HG02852 (cell line): ENCODE results near the gene TGM5.

Experiments used
- ATAC-seq: cut with Tn5 transposase; IDR thresholded peaks from one replicate; pipeline ENCODE4 v1.9.1; 2021; ENCODE audit warnings: mild to moderate bottlenecking, moderate library complexity; ENCODE audit not compliant: unreplicated experiment

TGM5 gene

DNA sequence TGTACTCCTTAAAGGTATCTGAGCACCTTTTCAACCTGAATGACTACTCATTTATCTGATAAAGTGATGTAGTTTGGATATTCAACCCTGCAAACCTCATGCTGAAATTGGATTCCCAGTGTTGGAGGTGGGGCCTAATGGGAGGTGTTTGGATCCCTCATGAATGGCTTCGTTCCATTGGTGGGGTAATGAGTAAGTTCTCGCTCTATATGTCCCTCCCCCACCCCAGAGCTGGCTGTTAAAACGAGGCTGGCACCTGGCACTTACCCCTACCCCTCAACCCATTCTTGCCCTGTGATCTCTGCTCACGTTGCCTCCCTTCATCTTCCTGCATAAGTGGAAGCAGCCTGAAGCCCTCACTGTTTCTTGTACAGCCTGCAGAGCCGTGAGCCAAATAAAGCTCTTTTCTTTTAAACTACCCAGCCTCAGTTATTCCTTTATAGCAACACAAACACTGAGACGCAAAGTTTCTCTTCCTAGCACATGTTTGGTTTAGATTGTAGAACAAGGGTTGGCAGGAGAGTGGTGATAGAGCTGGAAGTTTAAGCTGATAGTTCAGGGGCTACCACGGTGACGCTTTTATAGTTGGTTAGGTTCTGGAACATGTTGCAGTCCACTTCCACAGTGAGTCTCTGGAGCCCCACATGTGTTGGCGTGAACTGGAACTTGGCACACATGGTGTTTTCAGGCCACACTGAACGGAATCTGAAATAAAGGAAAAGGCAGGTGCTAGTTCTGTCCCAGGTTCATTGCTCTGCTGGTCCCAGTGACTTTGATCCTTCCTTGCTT is 69.8 kb downstream of the TGM5 start:
- ATAC-seq: no peak

- no peak for ATAC-seq
Measured at GRCh38 chr15:43194795-43195194, 71.9 kb downstream of the TGM5 start.

GRCh38 chr15:43193710-43194109 is 73.0 kb downstream of the TGM5 start:
- no peak for ATAC-seq

DNA sequence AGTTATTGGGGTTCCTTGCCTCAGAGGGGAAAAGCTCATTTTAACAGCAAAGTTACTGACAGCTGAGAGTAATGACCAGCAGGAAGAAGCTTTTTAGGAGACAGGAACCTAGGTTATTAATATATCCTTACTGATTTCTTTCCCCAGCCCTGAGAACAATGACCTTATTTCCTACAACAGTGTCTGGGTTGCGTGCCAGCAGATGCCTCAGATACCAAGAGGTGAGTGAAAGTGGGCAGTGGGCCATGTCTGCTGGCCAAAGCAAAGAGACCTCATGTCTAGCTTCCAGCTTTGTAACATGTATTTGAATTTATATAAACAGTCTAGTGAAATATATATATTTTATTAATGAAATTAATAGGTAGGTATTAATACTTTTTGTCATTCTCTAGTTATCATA is 76.5 kb downstream of the TGM5 start:
- ATAC-seq: no peak

GRCh38 chr15:43189296-43189695 is 77.4 kb downstream of the TGM5 start:
- no peak for ATAC-seq

GRCh38 chr15:43187544-43188155 is 79.1 kb downstream of the TGM5 start:
- ATAC-seq: no peak

GRCh38 chr15:43186003-43186353 is 80.8 kb downstream of the TGM5 start:
- ATAC-seq: peak; percentile 13

DNA sequence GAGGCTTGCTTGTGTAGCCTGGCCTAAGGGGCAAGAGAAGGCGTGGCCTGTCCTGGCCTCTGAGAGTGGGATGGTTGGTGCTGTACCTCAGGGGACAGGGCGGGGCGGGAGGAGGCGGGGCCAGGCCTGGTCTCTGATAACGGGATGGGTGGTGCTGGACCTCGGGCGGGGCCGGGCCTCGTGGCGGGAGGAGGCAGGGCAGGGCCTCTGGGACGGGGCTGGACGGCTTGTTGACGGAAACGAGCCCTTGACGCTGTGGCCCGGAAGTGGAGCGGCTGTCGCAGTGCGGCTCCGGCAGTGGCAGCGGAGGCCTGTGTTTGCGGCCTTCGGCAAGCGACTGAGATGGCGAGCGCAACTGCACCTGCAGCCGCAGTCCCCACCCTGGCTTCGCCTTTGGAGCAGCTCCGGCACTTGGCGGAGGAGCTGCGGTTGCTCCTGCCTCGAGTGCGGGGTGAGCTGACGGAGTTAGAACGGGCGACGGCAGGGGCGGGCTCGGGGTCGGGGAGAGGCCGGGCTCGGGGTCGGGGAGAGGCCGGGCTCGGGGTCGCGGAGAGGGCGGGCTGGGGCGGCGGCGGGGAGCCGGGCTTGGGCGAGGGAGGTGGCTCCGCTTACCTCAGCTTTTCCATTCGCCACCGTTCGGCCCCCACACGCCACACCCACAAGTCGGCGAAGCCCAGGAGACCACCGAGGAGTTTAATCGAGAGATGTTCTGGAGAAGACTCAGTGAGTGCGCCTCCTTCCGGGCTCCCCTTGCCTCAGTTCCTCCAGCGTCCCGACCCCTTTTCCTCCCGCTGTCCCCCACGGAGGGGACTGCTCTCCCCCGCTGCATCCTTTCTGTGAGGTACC is 81.3 kb downstream of the TGM5 start, which contains the start of gene CCNDBP1:
Gene CCNDBP1, plus strand, starts transcription at position 247 of the 846 bp plus-strand sequence. Its CDS starts 96 bp downstream, at position 343.
- ATAC-seq: peak; percentile 95

GRCh38 chr15:43184407-43185124 is 82.2 kb downstream of the TGM5 start:
- no peak for ATAC-seq

DNA sequence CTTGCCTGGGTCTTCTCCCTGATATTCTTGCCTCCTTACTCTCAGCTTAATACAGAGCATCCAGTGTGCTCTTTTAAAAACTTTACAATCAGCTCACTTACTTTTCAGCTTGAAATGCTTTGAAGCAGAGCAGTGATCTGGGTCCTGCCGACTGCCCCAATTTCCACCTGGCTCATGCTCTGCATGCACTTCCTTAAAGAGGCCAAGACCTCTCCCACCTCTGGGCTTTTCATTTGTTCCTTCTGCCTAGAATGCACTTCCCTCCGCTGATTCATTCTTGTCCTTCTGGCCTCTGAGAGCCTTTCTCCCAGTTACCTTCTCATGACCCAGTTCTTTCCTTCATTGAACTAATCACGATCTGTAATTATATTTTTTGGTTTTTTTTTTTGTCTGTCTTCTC is 83.5 kb downstream of the TGM5 start:
- ATAC-seq: no peak
